H54 (cell line): ENCODE measurements around the gene PI4K2A.
"Not testable (repeated sequence)": the region's sequence is repeated elsewhere in the genome, so short reads cannot be mapped to it uniquely, and the experiment has no call there.

Experiments used
- DNase-seq: peaks from one replicate; pipeline ENCODE4 v3.0.0; 2011; ENCODE audit warnings: low spot score, mixed read lengths; ENCODE audit not compliant: insufficient read length
- FAIRE-seq: peaks from 3 replicates; lab custom pipeline; 2011; peaks lifted over from hg19 to GRCh38; lab: Jason Lieb, UNC
- POLR2A ChIP-seq: IDR thresholded peaks from 2 replicates; pipeline ENCODE4 v1.6.1; 2011; ENCODE audit warnings: low read depth, mild to moderate bottlenecking, low read length

PI4K2A gene

DNA sequence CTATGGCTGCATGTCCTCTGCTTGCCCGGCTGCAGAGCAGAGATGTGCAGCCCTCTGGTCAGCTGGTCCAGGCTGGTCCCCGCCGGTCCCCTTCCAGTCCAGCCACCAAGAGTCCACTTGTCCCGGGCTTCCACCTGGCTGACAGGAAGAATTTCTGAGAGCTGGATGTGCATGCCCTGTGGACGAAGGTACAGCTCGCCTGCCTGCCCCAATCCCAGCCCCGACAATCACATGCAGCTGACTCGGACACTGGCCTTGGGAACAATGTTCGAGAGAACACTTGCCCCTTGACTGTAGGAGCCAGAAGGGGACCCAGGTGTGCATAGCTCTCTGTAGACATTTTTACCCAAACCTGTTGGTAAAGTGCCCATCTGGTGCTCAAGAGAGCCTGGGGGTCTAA, 34.8 kb downstream of the PI4K2A start:
- DNase-seq (no peak), FAIRE-seq (no peak)
- no peak for TF ChIP-seq POLR2A

GRCh38 chr10:97676770-97677581, 36.5 kb downstream of the PI4K2A start:
- TF ChIP-seq POLR2A = no peak
- DNase-seq = peak; percentile 53
- no peak for FAIRE-seq

- FAIRE-seq (no peak), DNase-seq (no peak)
- TF ChIP-seq POLR2A = no peak
Observed at GRCh38 chr10:97679594-97679993, 39.1 kb downstream of the PI4K2A start.

DNA sequence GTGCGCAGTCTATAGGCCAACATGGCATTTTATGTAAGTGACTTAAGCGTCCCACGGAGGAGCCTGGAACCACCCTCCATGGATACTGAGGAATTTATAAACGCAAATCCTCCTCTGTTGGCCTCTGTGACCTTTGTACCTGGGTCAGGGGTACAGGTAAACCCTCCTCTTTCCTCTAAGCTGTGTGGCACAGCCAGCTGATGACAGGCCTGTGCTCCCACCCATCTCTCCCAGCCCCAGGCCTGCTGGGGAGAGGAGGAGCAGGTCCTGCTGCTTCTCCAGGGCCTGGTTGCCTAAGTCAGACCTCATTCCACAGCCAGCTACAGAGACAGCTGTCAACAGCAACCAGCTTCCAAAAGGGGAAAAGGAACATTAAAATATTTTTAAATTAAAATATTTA, 41.6 kb downstream of the PI4K2A start:
- TF ChIP-seq POLR2A = no peak
- FAIRE-seq (no peak), DNase-seq (no peak)

- no peak for TF ChIP-seq POLR2A
- FAIRE-seq (no peak), DNase-seq (peak; percentile 47)
Observed at GRCh38 chr10:97683556-97684367, 43.3 kb downstream of the PI4K2A start.

DNA sequence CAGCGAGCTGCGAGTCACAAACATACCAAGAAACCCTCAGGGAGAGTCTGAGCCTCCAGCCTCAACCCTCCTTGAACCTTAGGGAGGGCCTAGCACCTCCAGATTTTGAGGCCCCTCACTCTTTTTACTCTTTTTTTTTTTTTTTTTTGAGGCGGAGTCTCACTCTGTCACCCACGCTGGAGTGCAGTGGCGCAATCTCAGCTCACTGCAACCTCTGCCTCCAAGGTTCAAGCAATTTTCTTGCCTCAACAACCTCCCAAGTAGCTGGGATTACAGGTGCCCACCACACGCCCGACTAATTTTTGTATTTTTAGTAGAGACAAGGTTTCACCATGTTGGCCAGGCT, 43.9 kb downstream of the PI4K2A start:
- DNase-seq, FAIRE-seq: not testable (repeated sequence)

DNA sequence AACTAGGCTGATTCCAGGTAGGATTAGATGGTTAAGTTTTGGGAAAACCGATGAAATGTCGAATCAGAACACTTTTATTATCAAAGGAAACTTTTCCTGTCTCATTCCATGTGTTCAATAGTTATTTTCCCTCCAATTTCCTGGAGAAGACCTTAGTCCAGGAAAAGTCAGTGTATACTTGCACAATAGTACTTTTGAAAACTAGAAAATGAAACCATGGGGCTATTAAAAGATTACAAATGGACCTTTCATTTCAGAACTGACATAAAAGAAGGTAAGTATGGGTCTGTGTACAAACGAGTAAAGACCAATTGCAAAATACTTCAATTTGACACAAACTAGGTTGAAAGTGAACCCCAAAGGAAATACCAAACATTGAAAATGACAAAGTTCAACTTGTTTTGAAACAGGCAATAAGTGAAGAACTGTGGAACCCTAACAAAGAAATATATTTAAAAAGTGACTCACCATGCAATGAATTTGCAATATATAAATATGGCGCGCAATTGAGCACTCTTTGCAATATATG, 44.5 kb downstream of the PI4K2A start:
- no peak for FAIRE-seq
- no peak for DNase-seq

DNA sequence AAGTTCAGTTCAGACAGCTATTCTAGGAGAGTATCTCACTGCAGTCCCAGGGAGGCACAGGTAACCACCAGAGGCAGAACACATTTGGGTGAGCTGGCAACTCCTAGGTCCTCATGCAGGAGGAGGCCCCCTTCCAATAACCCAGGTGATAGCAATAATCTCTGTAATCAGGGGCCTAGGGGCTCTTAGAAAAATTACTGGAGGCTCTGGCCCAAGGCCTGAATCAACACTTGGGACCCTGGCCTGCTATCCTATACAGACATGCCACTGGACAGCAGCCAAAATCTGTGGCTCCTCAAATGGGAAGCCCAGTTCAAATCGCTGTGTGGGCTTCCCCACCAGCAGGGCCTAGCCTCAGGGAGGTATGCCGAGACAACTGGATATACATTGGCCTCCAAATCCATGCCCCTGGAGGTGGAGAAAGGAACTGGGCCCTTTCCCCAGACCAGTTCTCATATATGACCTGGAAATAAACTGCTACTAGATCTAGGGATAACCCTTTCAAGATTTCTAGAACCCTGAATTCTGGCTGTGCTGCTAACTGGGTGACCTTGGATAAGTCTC, 45.0 kb downstream of the PI4K2A start:
- DNase-seq (no peak), FAIRE-seq (no peak)

More for the DNA sequence above, 44.5 kb downstream of the PI4K2A start:
- no peak for TF ChIP-seq POLR2A

GRCh38 chr10:97686301-97686961, 46.0 kb downstream of the PI4K2A start:
- DNase-seq = no peak
- no peak for FAIRE-seq
- no peak for TF ChIP-seq POLR2A

More for the DNA sequence above, 45.0 kb downstream of the PI4K2A start:
- no peak for TF ChIP-seq POLR2A

DNA sequence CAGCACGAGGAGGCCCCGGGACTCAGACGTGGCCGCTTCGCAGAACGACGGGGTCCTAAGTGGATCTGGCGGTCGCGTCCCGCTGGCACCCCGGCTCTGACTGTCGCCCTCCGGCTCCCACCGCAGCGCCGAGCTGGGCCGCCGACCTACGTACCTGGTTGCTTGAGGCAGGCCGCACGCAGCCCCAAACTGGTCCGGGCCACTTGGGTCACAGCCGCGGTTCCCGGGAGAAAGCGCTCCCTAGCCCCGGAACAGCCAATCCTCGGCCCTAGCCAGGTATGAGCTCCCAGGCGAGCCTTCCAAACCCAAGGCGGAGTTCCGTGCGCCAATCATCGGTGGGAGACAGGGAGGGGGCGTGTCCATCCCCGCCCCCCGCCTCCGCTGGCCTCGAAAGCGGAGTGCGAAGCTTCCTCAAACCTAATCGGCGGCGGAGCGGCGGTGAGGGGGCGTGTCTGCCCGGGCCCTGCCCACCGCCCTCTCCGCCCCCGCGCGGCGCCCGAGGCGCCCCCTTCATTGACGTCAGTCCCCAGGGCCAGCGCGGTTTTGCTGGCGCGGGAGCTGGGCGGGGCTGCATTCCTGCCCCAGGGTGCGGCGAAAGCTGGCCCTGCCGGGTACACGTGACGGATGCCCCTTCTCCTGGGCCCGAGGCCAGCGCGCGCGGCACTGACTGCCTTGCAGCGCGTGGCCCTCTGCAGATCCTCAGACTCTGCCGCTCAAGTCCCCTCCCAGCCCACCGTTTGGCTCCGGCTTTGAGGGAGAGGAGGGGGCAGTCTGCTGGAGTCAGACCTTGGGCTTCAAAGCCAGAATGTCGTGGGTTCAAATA, 46.7 kb downstream of the PI4K2A start, which contains the start of gene AVPI1:
Gene AVPI1 (minus strand): TSS at position 280 of the 823 bp plus-strand sequence. CDS start 7,336 bp downstream, outside the sequence.
- DNase-seq (peak; percentile 93), FAIRE-seq (peak; percentile 15)
- peak; percentile 64 for TF ChIP-seq POLR2A

- no peak for TF ChIP-seq POLR2A
- FAIRE-seq (no peak), DNase-seq (no peak)
Observed at GRCh38 chr10:97687785-97688781, 47.6 kb downstream of the PI4K2A start.

DNA sequence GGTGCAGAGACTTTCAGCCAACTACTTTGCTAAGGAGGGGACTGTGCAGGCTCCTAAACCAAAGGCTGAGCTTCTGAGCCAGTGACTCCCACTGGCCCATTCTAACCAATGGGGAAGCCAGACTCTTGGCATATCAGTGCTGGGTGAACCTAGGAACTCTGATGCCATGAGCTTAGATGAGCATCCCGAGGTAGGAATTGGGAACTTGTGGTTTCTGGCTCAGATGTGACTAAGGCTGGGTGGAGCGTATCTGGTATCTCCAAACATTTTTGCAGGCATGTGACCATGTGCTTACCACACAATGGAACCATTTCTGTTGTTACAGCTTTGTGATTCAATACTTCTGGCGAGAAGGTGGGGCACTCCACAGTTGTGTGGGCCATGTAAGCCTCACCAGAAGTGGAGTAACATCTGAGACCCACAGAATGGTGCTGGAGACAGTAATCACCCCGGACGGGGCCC, 49.1 kb downstream of the PI4K2A start:
- TF ChIP-seq POLR2A = no peak
- peak; percentile 85 for DNase-seq
- peak; percentile 98 for FAIRE-seq
